SK-N-SH (cell line): ENCODE measurements around the gene PPFIBP2.

Experiments
- CHD2 ChIP-seq: fragments of 150-350 bp; IDR thresholded peaks from 2 replicates; pipeline ENCODE4 v1.6.1; 2018; ENCODE audit warnings: low read length; ENCODE audit not compliant: partially characterized antibody
- CTCF ChIP-seq: fragments of 200-600 bp; sonication (generic); IDR thresholded peaks from 2 replicates; pipeline ENCODE4 v1.6.1; 2017; ENCODE audit warnings: antibody characterized with exemption, mild to moderate bottlenecking, moderate library complexity
- EP300 ChIP-seq, 2 experiments: IDR thresholded peaks; 2 replicates each; pipeline versions ENCODE4 v1.4.0 to v1.6.1; 2012; ENCODE audit warnings: borderline replicate concordance in 1 of 2, low read depth in 1 of 2, low read length in 1 of 2
- FOXJ3 ChIP-seq: sonication (generic); formaldehyde crosslinking; IDR thresholded peaks from 2 replicates; pipeline ENCODE4 v1.5.1; 2020; ENCODE audit warnings: mild to moderate bottlenecking, missing genetic modification reagents
- MXI1 ChIP-seq: IDR thresholded peaks from 2 replicates; pipeline ENCODE4 v1.6.1; 2012; ENCODE audit warnings: mild to moderate bottlenecking, low read depth, low read length, improper control_type of control experiment
- POLR2AphosphoS5 ChIP-seq: IDR thresholded peaks from 2 replicates; pipeline ENCODE4 v1.6.1; 2012; ENCODE audit warnings: low read depth, low read length
- REST ChIP-seq: IDR thresholded peaks from 2 replicates; pipeline ENCODE4 v1.6.1; 2012; ENCODE audit warnings: mild to moderate bottlenecking, low read depth, low read length, moderate library complexity
- USF1 ChIP-seq: IDR thresholded peaks from 2 replicates; pipeline ENCODE4 v1.4.0; 2012; ENCODE audit warnings: low read depth, borderline replicate concordance

DNA sequence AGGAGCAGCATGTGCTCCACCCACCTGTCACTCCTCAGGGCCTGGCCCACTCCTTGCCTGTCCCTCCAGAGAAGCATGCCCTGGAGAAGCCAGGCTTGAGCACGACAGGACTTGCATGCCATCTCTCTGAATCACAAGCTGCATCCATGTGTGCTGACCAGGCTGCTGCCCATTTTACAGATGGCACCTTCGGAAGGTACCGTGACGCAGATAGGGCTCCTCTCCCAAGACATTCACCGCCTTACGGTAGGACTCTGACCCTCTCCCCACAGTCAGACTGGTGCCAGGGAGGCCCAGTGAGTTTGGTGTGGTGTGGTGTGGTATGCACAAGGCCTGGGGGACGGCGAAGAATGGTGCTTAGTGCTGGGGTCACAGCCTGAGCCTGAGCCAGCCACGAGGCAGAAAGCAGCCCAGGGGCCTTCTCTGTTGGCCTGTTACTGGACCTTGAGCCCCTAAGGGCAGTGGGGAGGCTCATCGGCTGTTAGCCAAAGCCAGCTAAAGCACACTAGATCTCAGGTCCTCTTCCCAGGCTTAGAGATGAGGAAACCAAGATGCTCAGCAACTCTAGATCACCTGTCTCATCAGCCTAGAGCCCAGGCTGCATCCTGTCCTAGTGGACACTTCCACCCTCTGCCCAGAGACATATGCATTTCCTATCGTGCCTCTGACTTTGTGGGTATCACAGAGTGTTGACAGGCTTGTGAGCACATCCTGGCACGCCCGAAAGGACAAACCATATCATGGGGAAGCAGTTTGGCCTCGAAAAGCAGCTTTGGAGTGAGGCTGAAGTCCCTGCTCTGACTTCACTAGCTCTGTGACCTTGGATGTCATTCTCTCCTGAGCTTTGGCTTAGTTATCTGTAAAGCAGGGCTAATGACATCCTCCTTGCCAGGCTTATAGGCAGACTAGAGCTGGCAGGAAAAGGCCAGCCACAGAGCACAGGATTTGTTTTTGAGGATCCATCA is 141.7 kb downstream of the PPFIBP2 start:
- TF ChIP-seq FOXJ3 (CRISPR knock-in tag) = no peak
- no peak for TF ChIP-seq CTCF
- no peak for TF ChIP-seq MXI1
- no peak for TF ChIP-seq USF1
- no peak for TF ChIP-seq POLR2AphosphoS5
- no peak for TF ChIP-seq EP300 (IDR thresholded peaks at IDR 0.05; ENCODE audit: borderline replicate concordance in 1 of 2, low read depth in 1 of 2, low read length in 1 of 2)
- TF ChIP-seq CHD2 = no peak
- no peak for TF ChIP-seq REST
